DLD1 (cell line): Measurements from ENCODE around the gene KAT6B.
"Not testable (repeated sequence)": the region's sequence is repeated elsewhere in the genome, so short reads cannot be mapped to it uniquely, and the experiment has no call there.

ENCODE experiments used
- in situ Hi-C: cut with HindIII; loops from 2 replicates; pipeline ENCODE4 v1.10.0; 2017; ENCODE audit warnings: low sequenced_read_pairs

Gene KAT6B

GRCh38 chr10:74916283-74916682 lies 89.9 kb downstream of the KAT6B start:
- in situ Hi-C loops, result no loop called here

- in situ Hi-C loops, result no loop called here
Observed at GRCh38 chr10:74917481-74918077, 91.2 kb downstream of the KAT6B start.

GRCh38 chr10:74919671-74920070 lies 93.3 kb downstream of the KAT6B start:
- in situ Hi-C loops, result no loop called here

- in situ Hi-C loops, result not testable (repeated sequence)
Observed at GRCh38 chr10:74921070-74921469, 94.7 kb downstream of the KAT6B start.

- in situ Hi-C loops, result no loop called here
Observed at GRCh38 chr10:74921744-74922143, 95.3 kb downstream of the KAT6B start.

GRCh38 chr10:74922921-74923320 lies 96.5 kb downstream of the KAT6B start:
- in situ Hi-C loops, result no loop called here

GRCh38 chr10:74923556-74923955 lies 97.2 kb downstream of the KAT6B start:
- in situ Hi-C loops, result no loop called here

GRCh38 chr10:74924251-74924963 lies 98.0 kb downstream of the KAT6B start:
- in situ Hi-C loops, result no loop called here

GRCh38 chr10:74925291-74925690 lies 98.9 kb downstream of the KAT6B start:
- in situ Hi-C loops, result no loop called here

- in situ Hi-C loops, result no loop called here
Observed at GRCh38 chr10:74925708-74926107, 99.3 kb downstream of the KAT6B start.

GRCh38 chr10:74926791-74927585 lies 100.6 kb downstream of the KAT6B start:
- in situ Hi-C loops, result no loop called here

GRCh38 chr10:74927701-74928100 lies 101.3 kb downstream of the KAT6B start:
- in situ Hi-C loops, result no loop called here

GRCh38 chr10:74928742-74929191 lies 102.4 kb downstream of the KAT6B start:
- in situ Hi-C loops, result no loop called here

GRCh38 chr10:74929197-74929596 lies 102.8 kb downstream of the KAT6B start:
- in situ Hi-C loops, result no loop called here

- in situ Hi-C loops, result no loop called here
Observed at GRCh38 chr10:74930965-74931364, 104.6 kb downstream of the KAT6B start.

GRCh38 chr10:74932648-74933047 lies 106.2 kb downstream of the KAT6B start:
- in situ Hi-C loops, result no loop called here

- in situ Hi-C loops, result no loop called here
Observed at GRCh38 chr10:74934100-74934812, 107.9 kb downstream of the KAT6B start.

- in situ Hi-C loops, result no loop called here
Observed at GRCh38 chr10:74936577-74937265, 110.3 kb downstream of the KAT6B start.

GRCh38 chr10:74937266-74937856 lies 111.0 kb downstream of the KAT6B start:
- in situ Hi-C loops, result no loop called here

- in situ Hi-C loops, result no loop called here
Observed at GRCh38 chr10:74944205-74944604, 117.8 kb downstream of the KAT6B start.
